GM23338 (cell line): ENCODE data around the gene TSPAN3. TPM values are rescaled to one million over a fixed set of nuclear protein-coding genes. Genes with fewer than 3 reads are reported as not detected.

ENCODE experiments used
- ATAC-seq: fragments of 200-7000 bp; cut with Tn5 transposase; 3 replicates; pipeline ENCODE4 v1.9.1; 2020
- DNase-seq: peaks from one replicate; pipeline ENCODE4 v3.0.0-alpha.2; 2015; ENCODE audit warnings: low spot score
- H2AFZ ChIP-seq: fragments of 200-600 bp; sonication (generic); 2 replicates; pipeline ENCODE4 v1.8.0; 2016; ENCODE audit warnings: antibody characterized with exemption, mild to moderate bottlenecking, moderate library complexity
- H3F3A ChIP-seq: fragments of 200-600 bp; sonication (generic); replicated peaks from 2 replicates; pipeline ENCODE4 v1.8.0; 2017; ENCODE audit warnings: antibody characterized with exemption, mixed run types, low read depth
- H3K27ac ChIP-seq: fragments of 200-600 bp; sonication (generic); 2 replicates; pipeline ENCODE4 v1.6.1; 2016; ENCODE audit warnings: low read depth
- H3K27me3 ChIP-seq: fragments of 200-600 bp; sonication (generic); 2 replicates; pipeline ENCODE4 v1.8.0; 2016; ENCODE audit warnings: mild to moderate bottlenecking, mixed run types, moderate library complexity; ENCODE audit not compliant: insufficient read depth
- H3K36me3 ChIP-seq: fragments of 200-600 bp; sonication (generic); 2 replicates; pipeline ENCODE4 v1.8.0; 2016; ENCODE audit warnings: mild to moderate bottlenecking; ENCODE audit not compliant: insufficient read depth
- H3K4me1 ChIP-seq: fragments of 200-600 bp; sonication (generic); 2 replicates; pipeline ENCODE4 v1.8.0; 2016; ENCODE audit warnings: mild to moderate bottlenecking, moderate library complexity; ENCODE audit not compliant: insufficient read depth
- H3K4me2 ChIP-seq: fragments of 200-600 bp; sonication (generic); 2 replicates; pipeline ENCODE4 v1.7.1; 2017; ENCODE audit warnings: mixed run types
- H3K4me3 ChIP-seq: fragments of 200-600 bp; sonication (generic); 2 replicates; pipeline ENCODE4 v1.6.1; 2016; ENCODE audit warnings: mixed run types
- H3K79me2 ChIP-seq: fragments of 200-600 bp; sonication (generic); replicated peaks from 2 replicates; pipeline ENCODE4 v1.8.0; 2017; ENCODE audit warnings: mild to moderate bottlenecking; ENCODE audit not compliant: insufficient read depth
- H3K9me2 ChIP-seq: fragments of 200-600 bp; sonication (generic); 2 replicates; pipeline ENCODE4 v1.8.0; 2017; ENCODE audit not compliant: insufficient read depth
- H4K20me1 ChIP-seq: fragments of 200-600 bp; sonication (generic); replicated peaks from 2 replicates; pipeline ENCODE4 v1.8.0; 2017; ENCODE audit warnings: mild to moderate bottlenecking; ENCODE audit not compliant: insufficient read depth
- H3K27ac Mint-ChIP-seq: 2 replicates; pipeline ENCODE4 v1.8.0; 2020; ENCODE audit warnings: inconsistent platforms, mild to moderate bottlenecking, moderate library complexity, mixed read lengths
- H3K27me3 Mint-ChIP-seq: 3 replicates; pipeline ENCODE4 v1.8.0; 2022; ENCODE audit warnings: low read depth, mild to moderate bottlenecking, moderate library complexity, mixed read lengths, inconsistent platforms; ENCODE audit not compliant: insufficient read depth, poor library complexity
- H3K36me3 Mint-ChIP-seq: 3 replicates; pipeline ENCODE4 v1.8.0; 2021; ENCODE audit warnings: low read depth, mild to moderate bottlenecking, inconsistent platforms, moderate library complexity, mixed read lengths
- H3K4me1 Mint-ChIP-seq: 3 replicates; pipeline ENCODE4 v1.8.0; 2020; ENCODE audit warnings: mild to moderate bottlenecking, inconsistent platforms, mixed read lengths
- H3K4me3 Mint-ChIP-seq: 3 replicates; pipeline ENCODE4 v1.8.0; 2021; ENCODE audit warnings: moderate library complexity, mild to moderate bottlenecking, inconsistent platforms, mixed read lengths
- H3K9me3 Mint-ChIP-seq: 3 replicates; pipeline ENCODE4 v1.8.0; 2020; ENCODE audit warnings: moderate library complexity, mild to moderate bottlenecking, inconsistent platforms, mixed read lengths
- CREB1 ChIP-seq: fragments of 250-450 bp; sonication (Bioruptor Pico); IDR thresholded peaks from 2 replicates; pipeline ENCODE4 v1.5.0; 2020; ENCODE audit warnings: low read depth, mild to moderate bottlenecking, moderate library complexity
- EZH2 ChIP-seq: fragments of 200-600 bp; sonication (generic); IDR thresholded peaks from one replicate; pipeline ENCODE4 v1.8.0; 2017; ENCODE audit warnings: antibody characterized with exemption, mild to moderate bottlenecking, low read depth; ENCODE audit not compliant: unreplicated experiment
- EZH2phosphoT487 ChIP-seq: fragments of 200-600 bp; sonication (generic); IDR thresholded peaks from one replicate; pipeline ENCODE4 v1.8.1; 2018; ENCODE audit warnings: antibody characterized with exemption; ENCODE audit not compliant: unreplicated experiment
- JUNB ChIP-seq: IDR thresholded peaks from one replicate; pipeline ENCODE4 v1.6.1; 2016; ENCODE audit warnings: antibody characterized with exemption; ENCODE audit not compliant: unreplicated experiment
- POLR2AphosphoS5 ChIP-seq: IDR thresholded peaks from 2 replicates; pipeline ENCODE4 v1.6.1; 2016; ENCODE audit warnings: antibody characterized with exemption, low read depth
- ZNF114 ChIP-seq: fragments of 250-450 bp; sonication (Bioruptor Pico); IDR thresholded peaks from 2 replicates; pipeline ENCODE4 v1.5.0; 2020; ENCODE audit warnings: mild to moderate bottlenecking, moderate library complexity
- ZNF331 ChIP-seq: fragments of 250-450 bp; sonication (Bioruptor Pico); IDR thresholded peaks from 2 replicates; pipeline ENCODE4 v1.5.0; 2020; ENCODE audit warnings: low read depth, mild to moderate bottlenecking, moderate library complexity
- polyA plus RNA-seq: library from polyadenylated mRNA; unstranded; fragments of >200 nt; fragmentation: Nextera tagmentation; extraction: Ambion mirVana; gene quantifications from 2 replicates; pipeline ENCODE4 v1.2.1, GENCODE V29; 2016
- total RNA-seq: library from RNA; depleted of rRNA; stranded (reverse); fragments of >200 nt; shearing (Covaris generic); gene quantifications from 2 replicates; pipeline ENCODE4 v1.2.3, GENCODE V29; 2014
- TF ChIP-seq, protein P1 (sequence below): fragments of 250-450 bp; sonication (Bioruptor Pico); IDR thresholded peaks from 2 replicates; pipeline ENCODE4 v1.5.0; 2020; ENCODE audit warnings: mild to moderate bottlenecking, moderate library complexity

Gene TSPAN3
- total and polyA plus RNA-seq, 2 experiments from 2014 or later, result 72.5 to 159 TPM

DNA sequence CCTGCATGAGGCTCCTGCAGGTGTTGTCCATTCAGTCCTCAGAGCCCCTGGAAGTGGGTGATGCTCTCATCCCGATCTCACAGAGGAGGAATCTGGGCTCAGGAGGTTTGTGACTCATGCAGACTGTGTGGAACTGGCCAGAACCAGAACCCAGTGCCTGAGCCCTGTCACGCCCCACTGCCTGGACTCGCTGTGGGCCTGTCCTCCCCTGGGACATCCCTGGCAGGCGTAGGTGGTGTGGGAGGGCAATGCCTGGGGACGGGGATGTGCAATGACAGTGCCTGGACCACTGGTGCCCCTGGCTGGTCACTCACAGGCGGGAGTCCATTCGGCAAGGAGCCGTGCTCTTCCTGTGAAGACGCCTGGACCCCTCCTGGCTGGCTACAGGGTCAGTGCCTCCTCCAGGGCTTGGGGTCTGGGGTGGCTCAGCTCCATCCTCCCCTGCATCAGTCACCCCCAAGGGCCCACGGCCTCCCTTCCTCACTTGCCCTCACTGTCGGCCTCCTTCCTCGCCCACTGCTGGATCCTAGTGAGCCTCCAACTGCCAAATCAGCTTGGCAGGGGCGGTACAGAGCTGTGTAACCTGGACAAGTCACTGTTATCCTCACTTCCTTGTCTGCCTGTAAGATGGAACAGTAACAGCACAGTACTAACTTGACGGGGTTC, 61.1 kb downstream of the TSPAN3 start:
- Mint-ChIP-seq H3K27me3 (peaks cover 5% of the 10 kb centered on the region), H3K4me3 (no peak overlapping the region), H3K36me3 (no peaks in the 10 kb centered on the region), H3K27ac (no peak overlapping the region), H3K4me1 (no peaks in the 10 kb centered on the region; the same call in 2 of the 3 replicates), H3K9me3 (no peaks in the 10 kb centered on the region)
- ATAC-seq, result no peak
- Histone ChIP-seq H3K79me2 (no peaks in the 10 kb centered on the region), H3K27me3 (no peaks in the 10 kb centered on the region), H3K27ac (no peak overlapping the region), H3K4me2 (no peak overlapping the region), H3K9me2 (no peaks in the 10 kb centered on the region), H2AFZ (no peak overlapping the region), H3K4me1 (no peaks in the 10 kb centered on the region), H3K4me3 (no peak overlapping the region), H4K20me1 (no peaks in the 10 kb centered on the region), H3K36me3 (no peaks in the 10 kb centered on the region), H3F3A (no peaks in the 10 kb centered on the region)
- TF ChIP-seq EZH2, result no peak
- TF ChIP-seq, protein P1, sequence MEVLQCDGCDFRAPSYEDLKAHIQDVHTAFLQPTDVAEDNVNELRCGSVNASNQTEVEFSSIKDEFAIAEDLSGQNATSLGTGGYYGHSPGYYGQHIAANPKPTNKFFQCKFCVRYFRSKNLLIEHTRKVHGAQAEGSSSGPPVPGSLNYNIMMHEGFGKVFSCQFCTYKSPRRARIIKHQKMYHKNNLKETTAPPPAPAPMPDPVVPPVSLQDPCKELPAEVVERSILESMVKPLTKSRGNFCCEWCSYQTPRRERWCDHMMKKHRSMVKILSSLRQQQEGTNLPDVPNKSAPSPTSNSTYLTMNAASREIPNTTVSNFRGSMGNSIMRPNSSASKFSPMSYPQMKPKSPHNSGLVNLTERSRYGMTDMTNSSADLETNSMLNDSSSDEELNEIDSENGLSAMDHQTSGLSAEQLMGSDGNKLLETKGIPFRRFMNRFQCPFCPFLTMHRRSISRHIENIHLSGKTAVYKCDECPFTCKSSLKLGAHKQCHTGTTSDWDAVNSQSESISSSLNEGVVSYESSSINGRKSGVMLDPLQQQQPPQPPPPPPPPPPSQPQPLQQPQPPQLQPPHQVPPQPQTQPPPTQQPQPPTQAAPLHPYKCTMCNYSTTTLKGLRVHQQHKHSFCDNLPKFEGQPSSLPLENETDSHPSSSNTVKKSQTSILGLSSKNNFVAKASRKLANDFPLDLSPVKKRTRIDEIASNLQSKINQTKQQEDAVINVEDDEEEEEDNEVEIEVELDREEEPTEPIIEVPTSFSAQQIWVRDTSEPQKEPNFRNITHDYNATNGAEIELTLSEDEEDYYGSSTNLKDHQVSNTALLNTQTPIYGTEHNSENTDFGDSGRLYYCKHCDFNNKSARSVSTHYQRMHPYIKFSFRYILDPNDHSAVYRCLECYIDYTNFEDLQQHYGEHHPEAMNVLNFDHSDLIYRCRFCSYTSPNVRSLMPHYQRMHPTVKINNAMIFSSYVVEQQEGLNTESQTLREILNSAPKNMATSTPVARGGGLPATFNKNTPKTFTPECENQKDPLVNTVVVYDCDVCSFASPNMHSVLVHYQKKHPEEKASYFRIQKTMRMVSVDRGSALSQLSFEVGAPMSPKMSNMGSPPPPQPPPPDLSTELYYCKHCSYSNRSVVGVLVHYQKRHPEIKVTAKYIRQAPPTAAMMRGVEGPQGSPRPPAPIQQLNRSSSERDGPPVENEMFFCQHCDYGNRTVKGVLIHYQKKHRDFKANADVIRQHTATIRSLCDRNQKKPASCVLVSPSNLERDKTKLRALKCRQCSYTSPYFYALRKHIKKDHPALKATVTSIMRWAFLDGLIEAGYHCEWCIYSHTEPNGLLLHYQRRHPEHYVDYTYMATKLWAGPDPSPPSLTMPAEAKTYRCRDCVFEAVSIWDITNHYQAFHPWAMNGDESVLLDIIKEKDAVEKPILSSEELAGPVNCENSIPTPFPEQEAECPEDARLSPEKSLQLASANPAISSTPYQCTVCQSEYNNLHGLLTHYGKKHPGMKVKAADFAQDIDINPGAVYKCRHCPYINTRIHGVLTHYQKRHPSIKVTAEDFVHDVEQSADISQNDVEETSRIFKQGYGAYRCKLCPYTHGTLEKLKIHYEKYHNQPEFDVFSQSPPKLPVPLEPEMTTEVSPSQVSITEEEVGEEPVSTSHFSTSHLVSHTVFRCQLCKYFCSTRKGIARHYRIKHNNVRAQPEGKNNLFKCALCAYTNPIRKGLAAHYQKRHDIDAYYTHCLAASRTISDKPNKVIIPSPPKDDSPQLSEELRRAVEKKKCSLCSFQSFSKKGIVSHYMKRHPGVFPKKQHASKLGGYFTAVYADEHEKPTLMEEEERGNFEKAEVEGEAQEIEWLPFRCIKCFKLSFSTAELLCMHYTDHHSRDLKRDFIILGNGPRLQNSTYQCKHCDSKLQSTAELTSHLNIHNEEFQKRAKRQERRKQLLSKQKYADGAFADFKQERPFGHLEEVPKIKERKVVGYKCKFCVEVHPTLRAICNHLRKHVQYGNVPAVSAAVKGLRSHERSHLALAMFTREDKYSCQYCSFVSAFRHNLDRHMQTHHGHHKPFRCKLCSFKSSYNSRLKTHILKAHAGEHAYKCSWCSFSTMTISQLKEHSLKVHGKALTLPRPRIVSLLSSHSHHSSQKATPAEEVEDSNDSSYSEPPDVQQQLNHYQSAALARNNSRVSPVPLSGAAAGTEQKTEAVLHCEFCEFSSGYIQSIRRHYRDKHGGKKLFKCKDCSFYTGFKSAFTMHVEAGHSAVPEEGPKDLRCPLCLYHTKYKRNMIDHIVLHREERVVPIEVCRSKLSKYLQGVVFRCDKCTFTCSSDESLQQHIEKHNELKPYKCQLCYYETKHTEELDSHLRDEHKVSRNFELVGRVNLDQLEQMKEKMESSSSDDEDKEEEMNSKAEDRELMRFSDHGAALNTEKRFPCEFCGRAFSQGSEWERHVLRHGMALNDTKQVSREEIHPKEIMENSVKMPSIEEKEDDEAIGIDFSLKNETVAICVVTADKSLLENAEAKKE (CRISPR knock-in tag), result no peak
- DNase-seq, result no peak

DNA sequence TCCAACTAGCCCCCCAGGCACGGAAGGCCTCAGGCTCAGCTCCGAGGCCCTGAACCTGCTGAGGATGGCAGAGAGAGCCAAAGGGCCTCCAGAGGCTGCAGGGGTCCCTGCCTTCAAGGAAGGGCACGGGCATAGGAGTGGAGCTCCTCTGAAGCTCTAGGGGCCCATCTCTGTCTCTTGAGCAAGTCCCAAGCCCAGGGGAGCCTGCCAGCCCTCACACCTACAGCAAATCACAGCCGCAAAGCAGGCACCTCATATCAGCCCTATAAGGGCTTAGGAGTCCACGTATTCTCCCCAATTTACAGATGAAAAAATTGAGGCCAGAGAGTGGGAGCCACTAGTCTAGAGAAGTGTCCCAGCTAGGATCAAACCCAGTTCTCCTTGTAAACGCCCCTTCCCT, 61.7 kb downstream of the TSPAN3 start:
- Histone ChIP-seq H3K27me3 (no peaks in the 10 kb centered on the region), H3K4me1 (no peaks in the 10 kb centered on the region), H3K4me2 (no peak overlapping the region), H3K27ac (no peak overlapping the region), H3K79me2 (no peaks in the 10 kb centered on the region), H3K36me3 (no peaks in the 10 kb centered on the region), H3K9me2 (no peaks in the 10 kb centered on the region), H3F3A (no peaks in the 10 kb centered on the region), H4K20me1 (no peaks in the 10 kb centered on the region), H2AFZ (no peak overlapping the region), H3K4me3 (no peak overlapping the region)
- Mint-ChIP-seq H3K36me3 (no peaks in the 10 kb centered on the region), H3K9me3 (no peaks in the 10 kb centered on the region), H3K27ac (no peak overlapping the region), H3K4me3 (no peak overlapping the region), H3K4me1 (no peaks in the 10 kb centered on the region; the same call in 2 of the 3 replicates), H3K27me3 (peaks cover 7% of the 10 kb centered on the region)
- DNase-seq (no peak), ATAC-seq (no peak)
- TF ChIP-seq ZNF331 (no peak), EZH2phosphoT487 (no peak), ZNF114 (CRISPR knock-in tag) (no peak), JUNB (no peak), POLR2AphosphoS5 (no peak), CREB1 (CRISPR knock-in tag) (no peak)
